Stimulated activated CD4-positive, alpha-beta T cell treated with anti-CD3 and anti-CD28 coated beads, Interleukin-1b, Interleukin-23, amount 100 ng/mL, for 24 hours (primary cell): ENCODE results near the gene TST.

Source experiments
- DNase-seq, 4 experiments: peaks; one replicate each; pipeline ENCODE4 v3.0.0-alpha.2; 2020; ENCODE audit warnings: low read depth in 4 of 4, low spot score in 1 of 4

The TST gene

DNA sequence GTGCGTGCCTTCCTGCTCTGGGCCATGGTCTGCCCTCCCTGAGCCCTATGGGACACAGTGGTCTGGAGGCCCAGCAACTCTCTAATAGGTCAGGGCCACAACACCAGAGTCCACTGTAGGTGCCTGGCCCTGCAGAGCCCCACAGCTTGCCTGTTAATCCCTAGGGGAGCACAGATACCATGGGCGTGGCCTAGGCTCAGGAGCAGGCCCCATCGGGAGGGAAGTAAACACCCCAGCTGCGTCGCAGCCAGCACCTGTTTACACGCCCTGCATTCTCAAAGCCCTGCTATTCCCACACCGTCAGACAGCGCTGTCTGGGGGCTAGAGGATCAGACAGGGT lies 34.8 kb upstream of the TST start:
- DNase-seq, result no peak

DNA sequence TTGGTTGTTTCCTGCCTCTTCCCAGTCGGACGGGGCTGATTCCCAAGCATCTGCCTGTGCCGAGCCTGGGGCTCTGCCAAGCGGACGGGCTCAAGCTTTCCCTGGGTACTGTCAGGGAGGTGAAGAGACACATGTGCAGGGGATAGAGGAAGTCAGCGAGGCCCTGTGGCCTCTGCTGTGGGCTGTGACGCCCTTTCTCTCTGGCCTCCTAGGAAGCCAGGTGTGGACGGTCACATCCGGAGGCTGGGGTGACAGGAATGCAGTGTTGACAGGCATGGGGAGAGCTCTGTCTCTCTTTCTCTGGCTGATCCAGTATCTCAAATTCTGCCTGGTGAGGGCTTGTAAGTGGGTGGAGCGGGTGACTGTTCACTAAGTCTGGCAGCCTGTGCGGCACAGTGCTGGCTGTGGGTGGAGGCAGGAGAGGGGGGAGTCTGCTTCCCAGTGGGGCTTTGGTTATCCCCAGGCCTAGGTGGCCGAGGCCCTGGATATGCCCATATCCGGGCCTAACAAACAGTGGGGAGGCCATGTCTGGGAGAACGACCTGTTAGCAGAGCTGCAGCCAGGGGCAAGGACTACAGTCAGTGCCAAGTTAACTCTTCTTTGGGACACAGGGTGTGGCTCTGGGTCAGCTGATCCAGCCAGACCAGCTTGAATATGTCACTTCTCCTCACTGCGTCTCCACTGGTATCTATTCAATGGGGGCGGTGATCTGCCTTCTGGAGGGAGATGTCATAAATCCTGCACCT lies 34.2 kb upstream of the TST start:
- no peak for DNase-seq

DNA sequence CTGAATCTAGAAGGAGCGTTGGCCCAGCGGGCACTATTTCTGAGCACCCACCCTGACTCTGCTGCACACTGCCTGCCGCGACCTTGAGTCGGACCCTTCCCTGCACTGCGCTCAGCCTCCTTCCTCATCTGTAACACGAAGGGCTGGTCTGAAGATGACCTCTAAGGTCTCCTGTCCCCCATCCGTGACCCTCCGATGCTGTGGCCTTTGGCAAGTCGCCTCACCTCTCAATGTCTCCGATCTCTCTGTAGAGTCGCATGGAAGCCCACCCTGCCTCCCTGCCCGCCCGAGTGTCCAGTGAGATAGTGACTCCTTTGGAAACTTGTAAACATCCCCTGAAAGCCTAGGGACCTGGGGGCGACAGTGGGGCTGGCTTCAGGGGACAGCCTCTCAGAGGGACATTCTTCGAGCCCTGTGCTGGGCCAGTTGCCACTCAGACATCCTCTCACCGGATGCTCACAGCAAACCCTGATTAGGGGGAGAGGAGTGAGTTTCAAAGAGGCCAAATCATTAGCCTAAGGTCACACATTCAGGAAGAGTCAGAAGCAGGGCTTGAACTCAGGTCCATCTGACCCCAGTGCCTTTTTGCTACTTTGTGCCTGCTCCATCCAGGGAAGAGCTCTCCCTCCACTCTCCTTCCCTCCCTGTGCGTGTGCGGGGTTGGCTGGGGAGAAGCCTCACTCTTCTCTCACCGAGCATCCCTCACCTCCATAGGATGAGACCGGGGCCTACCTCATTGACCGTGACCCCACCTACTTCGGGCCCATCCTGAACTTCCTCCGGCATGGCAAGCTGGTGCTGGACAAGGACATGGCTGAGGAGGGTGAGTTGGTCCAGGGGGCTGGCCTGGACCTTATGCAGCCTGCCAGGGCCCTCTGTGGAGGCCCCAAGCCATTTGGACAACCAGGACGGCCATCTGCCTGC lies 33.4 kb upstream of the TST start:
- no peak for DNase-seq

GRCh38 chr22:37051391-37052385 lies 32.4 kb upstream of the TST start, which contains the start of gene KCTD17:
TSS of gene KCTD17 (plus strand) at chr22:37051742. CDS start at chr22:37051761, 19 bp downstream.
- DNase-seq, result peak; percentile 53 to 80 (median 65)

DNA sequence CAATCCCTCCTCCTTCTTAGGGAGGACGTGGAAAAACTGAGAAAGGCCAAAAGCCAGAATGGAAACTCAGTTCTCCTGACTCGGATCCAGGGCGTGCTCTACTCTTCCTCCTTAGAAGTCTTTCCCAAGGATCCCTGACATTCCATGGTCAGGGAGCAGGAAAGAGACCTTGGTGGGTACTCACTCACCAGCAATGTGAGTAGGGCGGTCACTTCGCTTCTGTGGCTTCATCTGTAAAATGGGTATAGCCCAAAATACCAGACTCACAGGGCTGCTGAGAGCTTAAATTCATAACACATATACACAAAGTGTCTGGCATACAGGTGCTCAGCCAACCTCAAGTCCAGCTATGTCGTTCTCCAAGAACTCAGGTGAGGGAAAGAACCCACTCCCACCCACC lies 31.7 kb upstream of the TST start:
- no peak for DNase-seq

- no peak for DNase-seq
These were observed 30.0 kb upstream of the TST start for GRCh38 chr22:37049224-37049623.

- DNase-seq, result no peak
These were observed 28.9 kb upstream of the TST start for GRCh38 chr22:37048133-37048532.

GRCh38 chr22:37047006-37047405 lies 27.8 kb upstream of the TST start:
- DNase-seq, result no peak

DNA sequence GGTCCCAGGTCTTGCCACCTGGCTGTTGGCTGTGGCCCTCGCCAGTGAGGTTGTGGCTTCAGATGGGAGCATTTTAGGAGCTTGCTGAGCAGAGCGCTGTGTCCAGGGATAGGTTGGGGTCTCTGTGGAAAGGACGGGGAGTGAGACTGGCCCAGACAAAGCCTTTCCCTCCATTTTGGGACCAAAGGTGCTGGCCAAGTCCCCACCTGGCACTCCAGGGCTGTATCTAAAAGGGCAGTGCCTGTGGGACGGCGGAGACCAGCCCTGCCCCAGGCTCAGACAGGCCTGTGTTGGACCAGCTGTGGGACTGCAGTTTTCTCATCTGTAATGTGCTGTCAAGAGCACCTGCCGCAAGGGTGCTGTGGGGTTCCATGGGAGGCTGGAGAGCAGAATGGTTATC lies 27.3 kb upstream of the TST start:
- no peak for DNase-seq

DNA sequence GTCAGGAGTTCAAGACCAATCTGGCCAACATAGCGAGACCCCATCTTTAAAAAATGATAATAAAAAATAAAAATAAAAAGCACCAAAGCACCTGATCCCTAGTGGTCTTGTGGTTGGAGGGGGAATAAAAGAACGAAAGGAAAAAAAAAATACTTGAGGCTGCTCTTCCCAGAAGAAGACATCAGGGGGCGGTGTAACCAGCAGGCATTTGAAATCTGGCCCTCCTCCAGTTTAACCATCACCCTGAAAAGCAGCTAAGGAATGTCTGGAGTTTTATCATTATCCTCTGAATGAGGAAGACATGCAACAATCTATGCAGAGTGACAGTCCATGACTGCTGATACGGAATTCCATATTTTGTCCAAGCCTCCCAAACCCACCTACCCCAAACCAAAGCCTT lies 26.7 kb upstream of the TST start:
- no peak for DNase-seq

- no peak for DNase-seq
These were observed 25.7 kb upstream of the TST start for GRCh38 chr22:37044634-37045625.

DNA sequence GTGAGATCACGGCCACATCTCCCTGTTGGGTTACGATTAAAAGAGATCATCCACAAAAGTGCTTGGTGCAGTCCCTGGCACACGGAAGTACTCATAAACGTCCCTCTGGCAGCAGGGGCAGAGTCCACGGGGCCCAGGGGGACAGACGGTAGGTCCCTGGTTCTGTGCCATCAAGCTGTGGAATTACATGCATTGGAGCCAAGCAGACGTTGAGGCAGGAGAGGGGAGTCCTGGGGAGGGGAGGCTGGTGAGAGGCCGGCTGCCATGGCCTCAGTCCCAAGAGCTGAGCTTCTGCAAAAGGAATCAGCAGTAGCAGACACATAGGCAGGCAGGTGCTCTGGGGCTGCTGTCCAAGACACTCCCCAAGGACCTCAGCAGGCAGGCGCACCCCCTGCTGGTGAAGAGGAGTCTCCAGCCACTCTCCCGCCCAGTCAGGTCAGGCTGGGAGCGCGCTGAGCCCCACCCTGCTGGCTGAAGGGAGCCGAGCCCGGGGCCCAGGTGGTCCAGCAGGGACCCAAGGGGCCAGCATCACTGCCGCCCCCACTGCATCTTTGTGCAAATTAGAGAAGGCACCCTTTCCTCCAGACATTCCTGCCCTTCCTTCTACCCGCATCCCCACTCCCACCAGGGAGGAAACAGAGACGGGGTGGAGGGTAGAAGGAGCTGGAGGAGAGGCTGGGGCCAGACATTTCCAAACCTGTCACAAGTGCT lies 24.7 kb upstream of the TST start:
- no peak for DNase-seq

- no peak for DNase-seq
These were observed 24.1 kb upstream of the TST start for GRCh38 chr22:37043209-37043827.

DNA sequence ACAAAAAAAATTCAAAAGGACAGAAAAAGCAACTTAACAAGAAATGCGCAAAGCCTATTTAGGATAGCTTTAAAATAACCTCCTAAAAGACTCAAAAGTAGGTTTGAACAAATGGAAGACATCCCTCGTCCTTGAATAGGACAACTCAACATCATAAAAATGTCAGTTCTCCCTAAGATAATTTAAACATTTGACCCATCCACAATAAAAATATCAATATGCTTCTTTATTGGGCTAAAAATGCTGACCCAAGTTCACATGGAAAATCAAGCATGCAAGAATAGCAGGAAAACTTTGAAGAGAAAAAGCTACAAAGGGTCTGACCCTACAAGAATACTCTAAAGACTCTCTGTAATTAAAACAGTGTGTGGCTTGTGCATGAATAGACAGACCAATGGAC lies 20.2 kb upstream of the TST start:
- DNase-seq, result no peak

- DNase-seq, result no peak
These were observed 18.4 kb upstream of the TST start for GRCh38 chr22:37037669-37038068.

GRCh38 chr22:37036655-37037377 lies 17.6 kb upstream of the TST start:
- no peak for DNase-seq

DNA sequence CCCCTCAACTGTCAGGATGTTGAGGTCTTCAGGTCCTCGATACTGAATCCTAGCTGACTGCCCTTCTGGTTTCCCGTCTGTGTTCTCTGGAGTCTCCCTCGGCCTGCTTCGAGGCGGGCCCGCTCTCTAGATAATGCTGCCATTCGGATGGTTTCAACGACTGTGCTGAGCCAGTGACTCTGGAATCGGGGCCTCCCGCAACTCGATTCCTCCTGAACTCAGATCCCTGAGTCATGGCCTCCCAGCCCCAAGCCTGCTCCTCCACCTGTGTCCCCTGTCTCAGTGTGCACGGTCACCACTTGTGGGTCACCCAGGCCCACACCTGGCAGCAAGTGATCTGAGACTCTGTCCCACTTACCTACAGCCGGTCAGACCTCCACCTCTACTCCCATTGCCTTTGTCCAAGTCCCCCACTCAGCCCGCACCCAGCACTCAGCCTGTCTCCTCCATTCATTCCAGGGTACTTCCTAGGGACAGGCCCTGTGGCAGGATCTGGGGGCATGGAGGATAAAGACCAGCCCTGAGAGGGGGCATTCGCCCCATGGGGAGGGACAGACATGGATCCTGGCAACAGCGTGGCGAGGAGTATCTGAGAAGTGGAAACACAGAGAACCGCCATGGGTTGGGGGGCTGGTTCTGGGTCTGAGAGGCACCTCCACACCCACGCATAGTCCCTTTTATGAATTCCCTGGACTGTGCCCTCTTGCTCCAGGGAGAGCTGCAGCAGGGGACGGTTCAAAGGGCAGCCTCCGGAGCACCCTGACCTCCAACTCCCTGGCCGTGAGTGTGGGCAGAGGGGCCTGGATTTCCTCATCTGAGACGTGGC lies 14.6 kb upstream of the TST start:
- DNase-seq, result no peak
